HepG2 (cell line): ENCODE results near the gene HMCN2. TPM values are rescaled to one million over a fixed set of nuclear protein-coding genes. Genes with fewer than 3 reads are reported as not detected.

ENCODE experiments used
- ATAC-seq: fragments of 200-7000 bp; cut with Tn5 transposase; 3 replicates; pipeline ENCODE4 v1.9.1; 2020; ENCODE audit warnings: mild to moderate bottlenecking, moderate library complexity
- BruUV-seq: library from RNA; stranded (reverse); fragments of 400-500 nt; replicated peaks from 2 replicates; lab custom pipeline; 2021; lab: Mats Ljungman, UMichigan
- CTCF ChIA-PET: fragments of 300-600 bp; formaldehyde crosslinking; extraction: SDS; loops from one replicate; lab custom pipeline; 2021; ENCODE audit warnings: low total read pairs, inconsistent platforms, low intra/inter-chr PET ratio; lab: Yijun Ruan, JAX
- POLR2A ChIA-PET: fragments of 350-600 bp; sonication (Branson Sonifier 250); formaldehyde crosslinking; loops from one replicate; lab custom pipeline; 2020; ENCODE audit warnings: antibody characterized with exemption, inconsistent platforms; lab: Yijun Ruan, JAX
- DNase-seq: peaks from one replicate; pipeline ENCODE4 v3.0.0-alpha.2; 2015; ENCODE audit warnings: low spot score
- FAIRE-seq: peaks from 3 replicates; lab custom pipeline; 2011; peaks lifted over from hg19 to GRCh38; lab: Jason Lieb, UNC
- H2AFZ ChIP-seq: one replicate; pipeline ENCODE4 v1.6.1; 2011; ENCODE audit warnings: low read length, inconsistent platforms
- H3K27ac ChIP-seq: fragments of 300-600 bp; 3 replicates; pipeline ENCODE4 v1.8.0; 2011; ENCODE audit warnings: mixed run types, mild to moderate bottlenecking, mixed read lengths, low read length, inconsistent platforms; ENCODE audit not compliant: insufficient read depth; ENCODE audit errors: extremely low read length
- H3K27me3 ChIP-seq, 2 experiments: fragments of 200-600 bp in 1 of 2; 2 replicates in 1 of 2; 3 replicates in 1 of 2; pipeline versions ENCODE4 v1.6.0 to v1.8.0; 2011; ENCODE audit warnings: low read length in 2 of 2, mild to moderate bottlenecking in 2 of 2, moderate library complexity in 2 of 2, inconsistent platforms in 1 of 2; ENCODE audit not compliant: insufficient read depth in 2 of 2, control insufficient read depth in 1 of 2
- H3K36me3 ChIP-seq, 2 experiments: fragments of 200-600 bp in 1 of 2; replicated peaks in 1 of 2; 2 replicates in 1 of 2; 3 replicates in 1 of 2; pipeline versions ENCODE4 v1.5.1 to v1.8.0; 2011; ENCODE audit warnings: low read length in 2 of 2, inconsistent platforms in 1 of 2; ENCODE audit not compliant: insufficient read depth in 2 of 2, control insufficient read depth in 1 of 2
- H3K4me1 ChIP-seq: 2 replicates; pipeline ENCODE4 v1.5.1; 2012; ENCODE audit warnings: low read length, inconsistent platforms; ENCODE audit not compliant: insufficient read depth
- H3K4me2 ChIP-seq: 2 replicates; pipeline ENCODE4 v1.6.0; 2011; ENCODE audit warnings: low read depth, low read length, inconsistent platforms
- H3K4me3 ChIP-seq, 3 experiments: fragments of 200-600 bp in 1 of 3; sonication (generic), shearing (Covaris generic) in 1 of 3; replicated peaks in 1 of 3; 2 replicates each; pipeline ENCODE4 v1.5.1; 2011 to 2016; ENCODE audit warnings: low read length in 3 of 3, inconsistent platforms in 2 of 3, low read depth in 2 of 3, mild to moderate bottlenecking in 2 of 3, control low read depth in 1 of 3, mixed read lengths in 1 of 3; ENCODE audit not compliant: insufficient read depth in 1 of 3
- H3K79me2 ChIP-seq: one replicate; pipeline ENCODE4 v1.6.1; 2011; ENCODE audit warnings: low read length, inconsistent platforms; ENCODE audit not compliant: insufficient read depth
- H3K9ac ChIP-seq: 2 replicates; pipeline ENCODE4 v1.6.0; 2011; ENCODE audit warnings: mild to moderate bottlenecking, low read depth, low read length, inconsistent platforms; ENCODE audit not compliant: insufficient read depth
- H3K9me3 ChIP-seq: 2 replicates; pipeline ENCODE4 v1.5.1; 2012; ENCODE audit warnings: mild to moderate bottlenecking, low read length
- H4K20me1 ChIP-seq: 2 replicates; pipeline ENCODE4 v1.6.0; 2011; ENCODE audit warnings: inconsistent platforms, mild to moderate bottlenecking, low read length, moderate library complexity; ENCODE audit not compliant: insufficient read depth
- KDM1A ChIP-seq: IDR thresholded peaks from 2 replicates; pipeline ENCODE4 v1.6.1; 2016; ENCODE audit warnings: missing compliant biosample characterization
- NKX3-1 ChIP-seq: sonication (generic); formaldehyde crosslinking; IDR thresholded peaks from 2 replicates; pipeline ENCODE4 v1.5.0; 2020; ENCODE audit warnings: missing genetic modification reagents
- RELA ChIP-seq: sonication (generic); formaldehyde crosslinking; IDR thresholded peaks from 2 replicates; pipeline ENCODE4 v1.4.0; 2020; ENCODE audit warnings: missing genetic modification reagents
- TSC22D2 ChIP-seq: sonication (generic); formaldehyde crosslinking; IDR thresholded peaks from 2 replicates; pipeline ENCODE4 v1.5.1; 2020; ENCODE audit warnings: missing genetic modification reagents, mild to moderate bottlenecking, borderline replicate concordance
- ZNF274 ChIP-seq: sonication (generic); formaldehyde crosslinking; IDR thresholded peaks from 2 replicates; pipeline ENCODE4 v1.5.1; 2020; ENCODE audit warnings: mild to moderate bottlenecking, missing genetic modification reagents
- WGBS: methylation state at CpG from one replicate; pipeline ENCODE4 v1.1.6; 2017; ENCODE audit warnings: low lambda C conversion rate; 5-methylcytosine and 5-hydroxymethylcytosine counted together
- in situ Hi-C: cut with HindIII; loops from 2 replicates; pipeline ENCODE4 v1.10.0; 2017; ENCODE audit warnings: low pct_unique_long_range_greater_than_20kb; ENCODE audit not compliant: extremely low pct_ligation_motif_present
- intact Hi-C: fragments of 100-400 bp; cut with micrococcal nuclease; formaldehyde crosslinking; loops from one replicate; pipeline ENCODE4 v1.10.0; 2022; ENCODE audit not compliant: unreplicated experiment
- polyA plus RNA-seq, 8 experiments: library from polyadenylated mRNA; depleted of rRNA in 3 of 8; stranded (reverse) in 7 of 8; unstranded in 1 of 8; fragments of >200 nt; fragmentation: Illumina TruSeq in 4 of 8; extraction: Trizol in 4 of 8; gene quantifications; 2 replicates each; pipeline versions ENCODE4 v1.2.1 to v1.2.3, GENCODE V29; 2011 to 2016; ENCODE audit warnings: low read depth in 4 of 8, missing spikeins in 1 of 8, mixed read lengths in 1 of 8; ENCODE audit not compliant: insufficient read depth in 1 of 8
- total RNA-seq, 5 experiments: library from RNA; depleted of rRNA; stranded (reverse); fragments of >200 nt; fragmentation: Illumina TruSeq; extraction: Trizol; gene quantifications; 2 replicates each; pipeline ENCODE4 v1.2.3, GENCODE V29; 2016; ENCODE audit warnings: low read depth in 1 of 5
- TF ChIP-seq, protein P1 (sequence below): sonication (generic); formaldehyde crosslinking; IDR thresholded peaks from 2 replicates; pipeline ENCODE4 v1.5.1; 2020; ENCODE audit warnings: mild to moderate bottlenecking, missing genetic modification reagents, borderline replicate concordance
- TF ChIP-seq, protein P2 (sequence below): sonication (generic); formaldehyde crosslinking; IDR thresholded peaks from 2 replicates; pipeline ENCODE4 v1.4.0; 2020; ENCODE audit warnings: mild to moderate bottlenecking, missing genetic modification reagents

The HMCN2 gene
- total and polyA plus RNA-seq, 2 of the 13 experiments (the other 11 are each of a cell fraction or from before 2014, with no cell fraction given), result 0.09 TPM; not detected in 1

DNA sequence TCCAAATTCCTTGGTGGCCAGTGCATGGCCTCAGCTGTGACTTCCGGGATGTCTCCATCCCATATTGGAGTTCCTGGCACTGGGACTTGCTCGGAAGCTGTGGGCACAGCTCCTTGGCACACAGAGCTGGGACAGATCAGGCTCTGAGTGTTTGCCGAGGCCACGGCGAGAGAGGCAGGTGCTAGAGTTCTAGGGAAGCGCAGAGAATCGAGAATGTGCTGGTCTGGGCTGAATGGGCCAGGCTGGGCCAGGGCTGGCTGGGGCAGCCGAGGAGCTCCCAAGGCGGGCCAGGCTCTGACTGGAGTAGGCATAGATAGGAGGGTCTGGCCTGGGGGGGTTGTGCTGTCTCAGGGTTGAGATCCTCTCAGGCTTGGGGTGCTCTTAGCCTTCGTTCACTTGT lies 45.4 kb downstream of the HMCN2 start:
- FAIRE-seq (no peak), ATAC-seq (no peak), DNase-seq (no peak)
- no peak overlapping the region for H3K4me2 ChIP-seq
- no TSS peak for BruUV-seq
- H3K27me3 ChIP-seq, result peaks cover 0 to 6% of the 10 kb centered on the region in 2 experiments; a peak in 4 of 5 replicates
- no peaks in the 10 kb centered on the region for H4K20me1 ChIP-seq
- H3K36me3 ChIP-seq, result no peaks in the 10 kb centered on the region
- H3K4me1 ChIP-seq, result no peaks in the 10 kb centered on the region
- POLR2A ChIA-PET, result no interaction called here
- in situ Hi-C loops (no loop called here), intact Hi-C loops (no loop called here)
- TF ChIP-seq KDM1A (CRISPR knock-in tag), result no peak
- TF ChIP-seq RELA (CRISPR knock-in tag), result no peak
- TF ChIP-seq ZNF274 (CRISPR knock-in tag), result no peak
- TF ChIP-seq, protein P1, sequence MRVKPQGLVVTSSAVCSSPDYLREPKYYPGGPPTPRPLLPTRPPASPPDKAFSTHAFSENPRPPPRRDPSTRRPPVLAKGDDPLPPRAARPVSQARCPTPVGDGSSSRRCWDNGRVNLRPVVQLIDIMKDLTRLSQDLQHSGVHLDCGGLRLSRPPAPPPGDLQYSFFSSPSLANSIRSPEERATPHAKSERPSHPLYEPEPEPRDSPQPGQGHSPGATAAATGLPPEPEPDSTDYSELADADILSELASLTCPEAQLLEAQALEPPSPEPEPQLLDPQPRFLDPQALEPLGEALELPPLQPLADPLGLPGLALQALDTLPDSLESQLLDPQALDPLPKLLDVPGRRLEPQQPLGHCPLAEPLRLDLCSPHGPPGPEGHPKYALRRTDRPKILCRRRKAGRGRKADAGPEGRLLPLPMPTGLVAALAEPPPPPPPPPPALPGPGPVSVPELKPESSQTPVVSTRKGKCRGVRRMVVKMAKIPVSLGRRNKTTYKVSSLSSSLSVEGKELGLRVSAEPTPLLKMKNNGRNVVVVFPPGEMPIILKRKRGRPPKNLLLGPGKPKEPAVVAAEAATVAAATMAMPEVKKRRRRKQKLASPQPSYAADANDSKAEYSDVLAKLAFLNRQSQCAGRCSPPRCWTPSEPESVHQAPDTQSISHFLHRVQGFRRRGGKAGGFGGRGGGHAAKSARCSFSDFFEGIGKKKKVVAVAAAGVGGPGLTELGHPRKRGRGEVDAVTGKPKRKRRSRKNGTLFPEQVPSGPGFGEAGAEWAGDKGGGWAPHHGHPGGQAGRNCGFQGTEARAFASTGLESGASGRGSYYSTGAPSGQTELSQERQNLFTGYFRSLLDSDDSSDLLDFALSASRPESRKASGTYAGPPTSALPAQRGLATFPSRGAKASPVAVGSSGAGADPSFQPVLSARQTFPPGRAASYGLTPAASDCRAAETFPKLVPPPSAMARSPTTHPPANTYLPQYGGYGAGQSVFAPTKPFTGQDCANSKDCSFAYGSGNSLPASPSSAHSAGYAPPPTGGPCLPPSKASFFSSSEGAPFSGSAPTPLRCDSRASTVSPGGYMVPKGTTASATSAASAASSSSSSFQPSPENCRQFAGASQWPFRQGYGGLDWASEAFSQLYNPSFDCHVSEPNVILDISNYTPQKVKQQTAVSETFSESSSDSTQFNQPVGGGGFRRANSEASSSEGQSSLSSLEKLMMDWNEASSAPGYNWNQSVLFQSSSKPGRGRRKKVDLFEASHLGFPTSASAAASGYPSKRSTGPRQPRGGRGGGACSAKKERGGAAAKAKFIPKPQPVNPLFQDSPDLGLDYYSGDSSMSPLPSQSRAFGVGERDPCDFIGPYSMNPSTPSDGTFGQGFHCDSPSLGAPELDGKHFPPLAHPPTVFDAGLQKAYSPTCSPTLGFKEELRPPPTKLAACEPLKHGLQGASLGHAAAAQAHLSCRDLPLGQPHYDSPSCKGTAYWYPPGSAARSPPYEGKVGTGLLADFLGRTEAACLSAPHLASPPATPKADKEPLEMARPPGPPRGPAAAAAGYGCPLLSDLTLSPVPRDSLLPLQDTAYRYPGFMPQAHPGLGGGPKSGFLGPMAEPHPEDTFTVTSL (CRISPR knock-in tag), result no peak
- no peak for TF ChIP-seq TSC22D2
- TF ChIP-seq, protein P2, sequence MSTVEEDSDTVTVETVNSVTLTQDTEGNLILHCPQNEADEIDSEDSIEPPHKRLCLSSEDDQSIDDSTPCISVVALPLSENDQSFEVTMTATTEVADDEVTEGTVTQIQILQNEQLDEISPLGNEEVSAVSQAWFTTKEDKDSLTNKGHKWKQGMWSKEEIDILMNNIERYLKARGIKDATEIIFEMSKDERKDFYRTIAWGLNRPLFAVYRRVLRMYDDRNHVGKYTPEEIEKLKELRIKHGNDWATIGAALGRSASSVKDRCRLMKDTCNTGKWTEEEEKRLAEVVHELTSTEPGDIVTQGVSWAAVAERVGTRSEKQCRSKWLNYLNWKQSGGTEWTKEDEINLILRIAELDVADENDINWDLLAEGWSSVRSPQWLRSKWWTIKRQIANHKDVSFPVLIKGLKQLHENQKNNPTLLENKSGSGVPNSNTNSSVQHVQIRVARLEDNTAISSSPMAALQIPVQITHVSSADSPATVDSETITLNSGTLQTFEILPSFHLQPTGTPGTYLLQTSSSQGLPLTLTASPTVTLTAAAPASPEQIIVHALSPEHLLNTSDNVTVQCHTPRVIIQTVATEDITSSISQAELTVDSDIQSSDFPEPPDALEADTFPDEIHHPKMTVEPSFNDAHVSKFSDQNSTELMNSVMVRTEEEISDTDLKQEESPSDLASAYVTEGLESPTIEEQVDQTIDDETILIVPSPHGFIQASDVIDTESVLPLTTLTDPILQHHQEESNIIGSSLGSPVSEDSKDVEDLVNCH (CRISPR knock-in tag), result no peak
- no peak for TF ChIP-seq NKX3-1 (CRISPR knock-in tag)
- CTCF ChIA-PET, result no interaction called here
- no peak overlapping the region for H3K9ac ChIP-seq
- no peaks in the 10 kb centered on the region for H3K9me3 ChIP-seq
- 47% methylated on average over 7 of the region's 10 CpGs for WGBS
- H2AFZ ChIP-seq, result no peak overlapping the region
- no peaks in the 10 kb centered on the region for H3K79me2 ChIP-seq
- no peak overlapping the region for H3K4me3 ChIP-seq
- H3K27ac ChIP-seq, result no peak overlapping the region
